HL-60 (cell line): ENCODE results near the gene FES.

ENCODE experiments used
- DNase-seq, 2 experiments: peaks; one replicate each; pipeline ENCODE4 v3.0.0-alpha.2; 2010 to 2020; ENCODE audit warnings: low read depth in 1 of 2, low spot score in 1 of 2
- H3K27ac ChIP-seq: fragments of 250-450 bp; sonication (Bioruptor Pico); replicated peaks from 2 replicates; pipeline ENCODE4 v1.5.1; 2020; ENCODE audit warnings: mild to moderate bottlenecking, moderate library complexity
- H3K27me3 ChIP-seq: fragments of 250-450 bp; sonication (Bioruptor Pico); 2 replicates; pipeline ENCODE4 v1.5.1; 2021; ENCODE audit warnings: mild to moderate bottlenecking, moderate library complexity; ENCODE audit not compliant: insufficient read depth, poor library complexity, severe bottlenecking
- H3K4me3 ChIP-seq: replicated peaks from 2 replicates; pipeline ENCODE4 v1.5.1; 2011; ENCODE audit warnings: mild to moderate bottlenecking, control low read depth, low read length; ENCODE audit not compliant: insufficient read depth
- GABPA ChIP-seq: IDR thresholded peaks from 2 replicates; pipeline ENCODE4 v1.6.1; 2012; ENCODE audit warnings: low read depth
- POLR2AphosphoS5 ChIP-seq: IDR thresholded peaks from 2 replicates; pipeline ENCODE4 v1.6.1; 2012; ENCODE audit warnings: low read depth
- SPI1 ChIP-seq: IDR thresholded peaks from 2 replicates; pipeline ENCODE4 v1.6.1; 2012; ENCODE audit warnings: low read depth, mild to moderate bottlenecking, borderline replicate concordance
- TF ChIP-seq, protein P1 (sequence below): IDR thresholded peaks from 2 replicates; pipeline ENCODE4 v1.6.1; 2012; ENCODE audit warnings: low read depth; ENCODE audit not compliant: insufficient replicate concordance
- TF ChIP-seq, protein P2 (sequence below): IDR thresholded peaks from one replicate; pipeline ENCODE4 v1.5.1; 2011; ENCODE audit warnings: low read length, control low read depth, inconsistent platforms; ENCODE audit not compliant: insufficient read depth

The FES gene

DNA sequence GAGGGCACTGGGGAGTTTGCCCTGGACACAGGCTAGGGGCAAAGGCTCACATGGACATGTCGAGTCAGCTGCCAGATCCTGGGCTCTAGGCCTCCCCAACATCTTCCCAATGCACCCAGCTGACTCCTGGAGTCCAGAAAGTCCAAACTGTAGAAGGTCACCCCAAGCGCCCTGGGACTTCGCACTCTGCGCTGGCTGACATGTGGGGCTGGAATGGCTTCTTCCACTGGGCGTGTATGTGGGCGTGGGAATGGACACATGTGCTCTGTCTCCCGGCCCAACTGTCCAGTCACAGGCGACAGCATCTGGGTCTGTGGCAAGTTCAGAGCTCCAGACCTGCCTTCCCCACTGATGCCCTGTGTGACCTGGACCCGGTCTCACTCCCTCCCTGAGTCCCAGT lies 29.2 kb upstream of the FES start:
- Histone ChIP-seq H3K4me3 (no peak overlapping the region), H3K27ac (no peak overlapping the region), H3K27me3 (no peaks in the 10 kb centered on the region)
- TF ChIP-seq SPI1: no peak
- TF ChIP-seq, protein P1, sequence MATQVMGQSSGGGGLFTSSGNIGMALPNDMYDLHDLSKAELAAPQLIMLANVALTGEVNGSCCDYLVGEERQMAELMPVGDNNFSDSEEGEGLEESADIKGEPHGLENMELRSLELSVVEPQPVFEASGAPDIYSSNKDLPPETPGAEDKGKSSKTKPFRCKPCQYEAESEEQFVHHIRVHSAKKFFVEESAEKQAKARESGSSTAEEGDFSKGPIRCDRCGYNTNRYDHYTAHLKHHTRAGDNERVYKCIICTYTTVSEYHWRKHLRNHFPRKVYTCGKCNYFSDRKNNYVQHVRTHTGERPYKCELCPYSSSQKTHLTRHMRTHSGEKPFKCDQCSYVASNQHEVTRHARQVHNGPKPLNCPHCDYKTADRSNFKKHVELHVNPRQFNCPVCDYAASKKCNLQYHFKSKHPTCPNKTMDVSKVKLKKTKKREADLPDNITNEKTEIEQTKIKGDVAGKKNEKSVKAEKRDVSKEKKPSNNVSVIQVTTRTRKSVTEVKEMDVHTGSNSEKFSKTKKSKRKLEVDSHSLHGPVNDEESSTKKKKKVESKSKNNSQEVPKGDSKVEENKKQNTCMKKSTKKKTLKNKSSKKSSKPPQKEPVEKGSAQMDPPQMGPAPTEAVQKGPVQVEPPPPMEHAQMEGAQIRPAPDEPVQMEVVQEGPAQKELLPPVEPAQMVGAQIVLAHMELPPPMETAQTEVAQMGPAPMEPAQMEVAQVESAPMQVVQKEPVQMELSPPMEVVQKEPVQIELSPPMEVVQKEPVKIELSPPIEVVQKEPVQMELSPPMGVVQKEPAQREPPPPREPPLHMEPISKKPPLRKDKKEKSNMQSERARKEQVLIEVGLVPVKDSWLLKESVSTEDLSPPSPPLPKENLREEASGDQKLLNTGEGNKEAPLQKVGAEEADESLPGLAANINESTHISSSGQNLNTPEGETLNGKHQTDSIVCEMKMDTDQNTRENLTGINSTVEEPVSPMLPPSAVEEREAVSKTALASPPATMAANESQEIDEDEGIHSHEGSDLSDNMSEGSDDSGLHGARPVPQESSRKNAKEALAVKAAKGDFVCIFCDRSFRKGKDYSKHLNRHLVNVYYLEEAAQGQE: no peak
- TF ChIP-seq, protein P2, sequence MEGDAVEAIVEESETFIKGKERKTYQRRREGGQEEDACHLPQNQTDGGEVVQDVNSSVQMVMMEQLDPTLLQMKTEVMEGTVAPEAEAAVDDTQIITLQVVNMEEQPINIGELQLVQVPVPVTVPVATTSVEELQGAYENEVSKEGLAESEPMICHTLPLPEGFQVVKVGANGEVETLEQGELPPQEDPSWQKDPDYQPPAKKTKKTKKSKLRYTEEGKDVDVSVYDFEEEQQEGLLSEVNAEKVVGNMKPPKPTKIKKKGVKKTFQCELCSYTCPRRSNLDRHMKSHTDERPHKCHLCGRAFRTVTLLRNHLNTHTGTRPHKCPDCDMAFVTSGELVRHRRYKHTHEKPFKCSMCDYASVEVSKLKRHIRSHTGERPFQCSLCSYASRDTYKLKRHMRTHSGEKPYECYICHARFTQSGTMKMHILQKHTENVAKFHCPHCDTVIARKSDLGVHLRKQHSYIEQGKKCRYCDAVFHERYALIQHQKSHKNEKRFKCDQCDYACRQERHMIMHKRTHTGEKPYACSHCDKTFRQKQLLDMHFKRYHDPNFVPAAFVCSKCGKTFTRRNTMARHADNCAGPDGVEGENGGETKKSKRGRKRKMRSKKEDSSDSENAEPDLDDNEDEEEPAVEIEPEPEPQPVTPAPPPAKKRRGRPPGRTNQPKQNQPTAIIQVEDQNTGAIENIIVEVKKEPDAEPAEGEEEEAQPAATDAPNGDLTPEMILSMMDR: no peak
- TF ChIP-seq GABPA: no peak
- no peak for TF ChIP-seq POLR2AphosphoS5
- no peak for DNase-seq

DNA sequence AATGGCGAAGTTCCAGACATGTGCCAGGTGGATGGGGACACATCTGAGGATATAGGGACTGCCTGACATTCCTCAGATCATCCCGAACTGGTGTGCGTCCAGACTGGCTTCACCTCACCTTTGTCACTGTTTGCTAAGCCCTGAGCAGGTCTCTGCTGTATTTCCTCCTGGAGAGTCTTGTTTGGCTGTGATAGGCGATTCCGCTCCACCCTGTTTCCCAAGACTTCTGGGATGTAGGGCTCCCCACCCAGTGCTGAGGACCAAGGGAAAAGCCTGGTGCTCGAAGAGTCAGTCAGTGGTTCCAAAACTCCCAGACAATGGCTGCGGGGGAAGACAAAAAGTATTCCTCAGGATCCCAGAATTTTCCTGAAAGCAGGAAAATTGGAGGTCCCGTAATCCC lies 27.0 kb upstream of the FES start:
- H3K4me3 ChIP-seq: no peak overlapping the region
- H3K27ac ChIP-seq: no peak overlapping the region
- no peak for DNase-seq
- TF ChIP-seq, protein P2: no peak
- TF ChIP-seq POLR2AphosphoS5 (no peak), GABPA (no peak), SPI1 (no peak)
- TF ChIP-seq, protein P1: no peak
- H3K27me3 ChIP-seq: no peaks in the 10 kb centered on the region

DNA sequence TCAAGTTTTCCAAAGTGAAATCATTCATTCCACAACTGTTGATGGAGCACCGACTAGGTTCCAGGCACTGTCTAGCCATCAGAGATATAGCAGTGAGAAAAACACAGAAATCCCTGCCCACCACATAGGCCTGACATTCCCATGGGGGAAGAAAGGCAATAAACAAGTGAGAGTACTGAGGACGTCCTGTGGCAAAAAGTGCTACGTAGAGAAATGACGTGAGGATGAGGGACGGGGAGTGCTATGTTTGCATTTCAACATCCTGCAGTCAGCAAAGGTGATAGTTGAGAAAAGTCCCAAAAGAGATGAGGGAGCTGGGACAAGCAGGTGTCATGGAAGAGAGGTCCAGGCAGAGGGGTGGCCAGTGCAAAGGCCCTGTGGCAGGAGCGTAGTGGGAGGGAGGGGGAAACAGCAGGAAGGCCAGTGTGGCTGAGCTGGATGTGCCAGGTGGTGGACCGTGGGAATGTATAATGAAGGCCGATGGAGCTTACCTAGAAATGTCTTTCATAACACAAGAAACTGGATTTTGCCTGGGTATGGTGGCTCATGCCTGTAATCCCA lies 26.3 kb upstream of the FES start:
- Histone ChIP-seq H3K27ac (no peak overlapping the region), H3K27me3 (no peaks in the 10 kb centered on the region), H3K4me3 (no peak overlapping the region)
- no peak for DNase-seq
- TF ChIP-seq, protein P1: no peak
- TF ChIP-seq, protein P2: no peak
- TF ChIP-seq SPI1: no peak
- no peak for TF ChIP-seq POLR2AphosphoS5
- TF ChIP-seq GABPA: no peak
